Erythroblast (primary cell): ENCODE measurements around the gene ABRAXAS1.
A peak's percentile ranks its signal among the peaks of the same experiment; 100 is the strongest.

Experiments used
- DNase-seq, 2 experiments: peaks; one replicate each; lab custom pipeline; 2025; lab: John Stamatoyannopoulos, UW
- GATA1 ChIP-seq: IDR thresholded peaks from 2 replicates; pipeline ENCODE4 v1.6.1; 2011; ENCODE audit warnings: low read depth, mild to moderate bottlenecking, control low read depth, low read length, moderate library complexity
- POLR2A ChIP-seq: IDR thresholded peaks from 2 replicates; pipeline ENCODE4 v1.6.1; 2011; ENCODE audit warnings: mild to moderate bottlenecking, low read length

The ABRAXAS1 gene

GRCh38 chr4:83489711-83490326 is 4.9 kb upstream of the ABRAXAS1 start:
- TF ChIP-seq GATA1 (no peak), POLR2A (no peak)
- DNase-seq: peak; percentile 63 to 83

GRCh38 chr4:83486457-83487129 is 1.7 kb upstream of the ABRAXAS1 start:
- DNase-seq: peak; percentile 64 to 83
- no peak for TF ChIP-seq POLR2A

DNA sequence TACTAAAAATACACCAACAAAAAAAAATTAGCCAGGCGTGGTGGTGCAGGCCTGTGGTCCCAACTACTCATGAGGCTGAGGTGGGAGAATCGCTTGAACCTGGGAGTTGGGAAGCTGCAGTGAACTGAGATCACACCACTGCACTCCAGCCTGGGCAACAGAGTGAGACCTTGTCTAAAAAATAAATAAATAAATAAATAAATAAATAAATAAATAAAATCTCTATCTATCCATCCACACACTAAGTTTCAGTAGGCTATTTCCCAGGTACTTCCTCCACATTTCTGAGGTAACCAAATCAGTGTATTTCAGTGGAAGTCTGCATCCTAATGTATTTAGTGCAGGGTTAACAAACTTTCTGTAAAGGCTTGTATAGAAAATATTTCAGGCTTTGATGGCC is 10.9 kb downstream of the ABRAXAS1 start:
- no peak for TF ChIP-seq GATA1
- no peak for TF ChIP-seq POLR2A
- no peak for DNase-seq

- no peak for DNase-seq
- TF ChIP-seq POLR2A (no peak), GATA1 (no peak)
Observed at GRCh38 chr4:83473423-83473822, 11.5 kb downstream of the ABRAXAS1 start.

DNA sequence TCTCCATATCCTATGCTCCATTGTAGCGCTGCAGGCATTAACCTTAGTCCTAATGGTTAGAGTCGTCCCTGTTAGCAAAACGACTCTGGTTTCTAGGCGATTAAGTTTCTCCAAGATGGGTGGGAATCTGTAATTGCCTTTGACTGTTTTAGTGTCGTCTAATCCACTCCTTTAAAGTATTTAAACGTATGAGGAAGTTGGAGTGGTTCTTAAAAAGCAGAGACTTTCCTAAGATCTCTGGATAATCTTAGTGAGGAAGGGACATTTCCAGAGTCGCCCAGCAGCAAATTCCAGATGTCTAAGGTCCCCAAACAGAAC is 28.8 kb downstream of the ABRAXAS1 start:
- TF ChIP-seq POLR2A (peak; percentile 44), GATA1 (no peak)
- no peak for DNase-seq

DNA sequence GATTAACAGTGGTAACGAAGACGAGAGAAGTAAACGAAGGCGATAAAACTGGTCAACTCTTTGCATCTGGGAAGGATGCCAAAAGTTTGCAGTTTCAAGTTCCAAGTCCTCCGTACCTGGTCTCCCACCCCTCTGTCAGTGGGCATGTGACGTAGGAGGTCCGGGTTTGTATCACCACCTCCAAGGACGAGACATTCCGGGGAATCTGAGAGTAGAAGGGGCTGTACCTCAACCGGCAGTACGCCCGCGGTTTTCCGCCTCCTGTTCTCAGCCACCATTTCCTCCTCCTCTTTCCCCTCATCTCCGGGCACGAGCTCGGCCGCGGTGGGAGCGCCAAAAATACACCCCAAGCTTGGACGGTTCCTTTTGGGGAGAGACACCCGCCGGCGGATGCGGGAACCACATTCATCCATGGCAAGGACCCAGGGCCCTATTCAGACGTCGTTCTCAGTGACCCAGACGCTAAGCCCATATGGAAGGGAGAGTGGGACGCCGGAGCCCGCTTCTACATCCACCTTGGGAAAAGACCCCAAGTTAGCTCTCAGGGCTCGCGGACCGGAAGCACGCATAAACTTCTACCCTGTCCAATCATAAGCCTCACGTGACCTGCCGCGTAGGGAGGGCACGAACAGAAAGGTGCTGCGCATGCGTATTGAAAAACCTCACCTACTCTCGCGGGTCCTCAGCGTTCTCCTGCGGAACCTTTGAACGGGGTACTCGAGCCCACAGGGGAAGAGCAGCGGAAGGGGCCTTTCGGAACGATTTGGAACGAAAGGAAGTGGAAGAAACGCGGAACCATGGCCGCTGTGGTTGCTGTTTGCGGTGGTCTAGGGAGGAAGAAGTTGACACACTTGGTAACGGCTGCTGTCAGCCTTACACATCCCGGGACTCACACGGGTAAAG is 29.4 kb downstream of the ABRAXAS1 start, which contains the start of the genes HELQ and MRPS18C:
Gene HELQ, minus strand, starts transcription at position 543 of the 903 bp plus-strand sequence. Its CDS starts 130 bp downstream, at position 413.
Gene MRPS18C, plus strand, starts transcription at position 778 of the 903 bp plus-strand sequence. Its CDS starts 20 bp downstream, at position 798.
- peak; percentile 97 to 99 for DNase-seq
- TF ChIP-seq POLR2A (peak; percentile 98), GATA1 (no peak)

GRCh38 chr4:83454686-83455085 is 30.2 kb downstream of the ABRAXAS1 start:
- DNase-seq: peak; percentile 61 to 64
- TF ChIP-seq POLR2A (no peak), GATA1 (no peak)

GRCh38 chr4:83449009-83449408 is 35.9 kb downstream of the ABRAXAS1 start:
- TF ChIP-seq POLR2A (no peak), GATA1 (no peak)
- DNase-seq: no peak

GRCh38 chr4:83440899-83441298 is 44.0 kb downstream of the ABRAXAS1 start:
- no peak for DNase-seq
- TF ChIP-seq GATA1 (no peak), POLR2A (no peak)

DNA sequence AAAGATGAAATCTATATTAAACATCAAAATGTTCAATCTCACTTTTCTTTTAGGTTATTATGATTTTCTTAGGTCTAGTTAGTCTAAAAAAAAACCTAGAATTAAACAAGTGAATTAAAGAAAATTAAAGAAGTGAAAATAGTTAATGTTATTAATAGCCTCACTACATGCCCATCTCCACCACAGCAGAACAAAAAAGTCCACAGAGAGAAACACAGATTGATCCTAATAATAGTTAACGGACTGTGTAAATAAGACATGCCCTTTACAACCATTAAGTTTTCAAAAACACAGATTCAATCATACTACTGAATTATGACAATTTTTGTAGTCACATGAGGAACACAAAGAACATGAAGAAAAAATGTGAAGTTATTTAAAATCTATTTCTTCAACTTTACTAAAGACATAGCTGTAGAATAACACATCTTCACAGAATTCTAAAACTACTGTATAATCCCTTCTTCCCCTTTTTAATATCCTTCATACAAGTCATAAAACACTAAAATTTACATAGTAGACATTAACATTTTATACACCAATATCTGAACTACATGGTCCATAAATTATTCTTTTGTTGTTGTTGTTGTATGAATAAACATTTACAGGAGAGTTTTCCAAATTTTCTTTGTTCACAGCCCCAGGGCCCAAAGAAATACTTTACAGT is 44.6 kb downstream of the ABRAXAS1 start:
- no peak for DNase-seq
- TF ChIP-seq POLR2A (no peak), GATA1 (no peak)

DNA sequence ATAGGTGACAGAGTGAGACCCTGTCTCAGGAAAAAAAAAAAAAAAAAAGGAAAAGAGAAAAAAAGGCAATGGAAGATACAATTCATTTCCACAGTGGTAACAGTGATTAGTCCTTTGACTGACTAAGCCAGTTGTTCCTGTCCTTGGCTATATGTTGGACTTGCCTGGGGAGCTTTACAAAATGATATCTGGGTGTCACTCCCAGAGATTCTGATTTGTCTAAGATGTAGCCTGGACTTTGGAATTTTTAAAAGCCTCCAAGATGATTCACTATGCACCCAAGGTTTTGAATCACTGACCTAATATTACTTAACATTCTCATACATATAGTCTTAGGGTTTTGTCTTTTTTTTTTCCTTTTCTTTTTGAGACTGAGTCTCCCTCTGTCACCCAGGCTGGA is 46.2 kb downstream of the ABRAXAS1 start:
- no peak for DNase-seq
- TF ChIP-seq POLR2A (no peak), GATA1 (no peak)

GRCh38 chr4:83436680-83437079 is 48.2 kb downstream of the ABRAXAS1 start:
- no peak for DNase-seq
- no peak for TF ChIP-seq GATA1
- no peak for TF ChIP-seq POLR2A

GRCh38 chr4:83431200-83431599 is 53.7 kb downstream of the ABRAXAS1 start:
- TF ChIP-seq GATA1 (no peak), POLR2A (no peak)

DNA sequence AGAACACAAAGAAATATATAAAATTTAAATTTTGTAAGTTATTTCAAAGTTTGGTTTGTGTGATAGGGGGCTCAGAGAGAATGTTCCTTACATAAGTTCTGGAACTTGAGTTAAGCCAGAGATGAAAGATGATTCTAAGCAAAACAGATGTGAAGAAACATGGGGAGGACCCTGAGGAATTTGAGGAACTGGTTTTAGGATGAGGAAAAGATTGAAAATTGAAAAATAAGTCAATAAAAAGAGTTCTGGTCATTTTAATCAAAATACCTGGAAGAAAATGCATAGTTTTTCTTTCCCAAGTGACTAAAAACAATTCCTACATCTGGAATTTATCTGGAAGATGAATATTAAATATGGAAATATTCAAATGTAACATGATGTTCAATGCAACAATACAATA is 66.7 kb downstream of the ABRAXAS1 start:
- TF ChIP-seq POLR2A (no peak), GATA1 (no peak)
- no peak for DNase-seq

More at GRCh38 chr4:83431200-83431599, 53.7 kb downstream of the ABRAXAS1 start:
- DNase-seq: no peak
